Measurements from ENCODE around the gene MPRIP.

MPRIP gene

GRCh38 chr17:17125136-17126084 lies 83.2 kb downstream of the MPRIP start:
- H3K27ac Mint-ChIP-seq, result no peak overlapping the region
- no peak overlapping the region for H3K4me3 Mint-ChIP-seq
- no peaks in the 10 kb centered on the region for H3K27me3 Mint-ChIP-seq (ENCODE audit: low read depth, poor library complexity)
- peaks cover 11% of the 10 kb centered on the region for H3K4me1 Mint-ChIP-seq
- no peak for DNase-seq
- no peak for TF ChIP-seq CTCF (IDR thresholded peaks at IDR 0.05)
- H3K9me3 Mint-ChIP-seq, result no peaks in the 10 kb centered on the region
- H3K36me3 Mint-ChIP-seq (ENCODE audit: low read depth), result no peaks in the 10 kb centered on the region

GRCh38 chr17:17126131-17127110 lies 84.2 kb downstream of the MPRIP start:
- TF ChIP-seq CTCF (IDR thresholded peaks at IDR 0.05), result no peak
- H3K4me1 Mint-ChIP-seq, result peaks cover 6% of the 10 kb centered on the region
- peak overlapping the region; percentile 42 for H3K27ac Mint-ChIP-seq
- no peak overlapping the region for H3K4me3 Mint-ChIP-seq
- DNase-seq, result no peak
- H3K27me3 Mint-ChIP-seq (ENCODE audit: low read depth, poor library complexity), result no peaks in the 10 kb centered on the region
- H3K9me3 Mint-ChIP-seq, result no peaks in the 10 kb centered on the region
- H3K36me3 Mint-ChIP-seq (ENCODE audit: low read depth), result no peaks in the 10 kb centered on the region

- no peaks in the 10 kb centered on the region for H3K27me3 Mint-ChIP-seq (ENCODE audit: low read depth, poor library complexity)
- no peak for DNase-seq
- H3K4me1 Mint-ChIP-seq, result peaks cover 11% of the 10 kb centered on the region
- H3K4me3 Mint-ChIP-seq, result no peak overlapping the region
- H3K9me3 Mint-ChIP-seq, result no peaks in the 10 kb centered on the region
- no peak for TF ChIP-seq CTCF (IDR thresholded peaks at IDR 0.05)
- no peaks in the 10 kb centered on the region for H3K36me3 Mint-ChIP-seq (ENCODE audit: low read depth)
- H3K27ac Mint-ChIP-seq, result no peak overlapping the region
Measured at GRCh38 chr17:17127156-17127555, 84.9 kb downstream of the MPRIP start.

GRCh38 chr17:17127730-17128291 lies 85.6 kb downstream of the MPRIP start:
- peaks cover 18% of the 10 kb centered on the region for H3K4me1 Mint-ChIP-seq
- H3K27ac Mint-ChIP-seq, result no peak overlapping the region
- no peaks in the 10 kb centered on the region for H3K36me3 Mint-ChIP-seq (ENCODE audit: low read depth)
- H3K27me3 Mint-ChIP-seq (ENCODE audit: low read depth, poor library complexity), result no peaks in the 10 kb centered on the region
- H3K9me3 Mint-ChIP-seq, result no peaks in the 10 kb centered on the region
- TF ChIP-seq CTCF (IDR thresholded peaks at IDR 0.05), result no peak
- H3K4me3 Mint-ChIP-seq, result no peak overlapping the region
- no peak for DNase-seq

- H3K27ac Mint-ChIP-seq, result peak overlapping the region; percentile 17
- H3K4me1 Mint-ChIP-seq, result peaks cover 25% of the 10 kb centered on the region
- H3K9me3 Mint-ChIP-seq, result no peaks in the 10 kb centered on the region
- no peak for DNase-seq
- TF ChIP-seq CTCF (IDR thresholded peaks at IDR 0.05), result no peak
- H3K4me3 Mint-ChIP-seq, result no peak overlapping the region
- no peaks in the 10 kb centered on the region for H3K27me3 Mint-ChIP-seq (ENCODE audit: low read depth, poor library complexity)
- H3K36me3 Mint-ChIP-seq (ENCODE audit: low read depth), result no peaks in the 10 kb centered on the region
Measured at GRCh38 chr17:17128476-17129075, 86.3 kb downstream of the MPRIP start.
